LNCAP (cell line): Measurements from ENCODE around the gene PAX8.

Experiments
- CTCF ChIP-seq: fragments of 450-650 bp; IDR thresholded peaks from 2 replicates; pipeline ENCODE4 v1.5.1; 2017; ENCODE audit warnings: mild to moderate bottlenecking

PAX8 gene

GRCh38 chr2:113240150-113240914, 38.4 kb downstream of the PAX8 start:
- no peak for TF ChIP-seq CTCF

GRCh38 chr2:113238871-113239839, 39.6 kb downstream of the PAX8 start:
- no peak for TF ChIP-seq CTCF

- TF ChIP-seq CTCF, result no peak
These were observed 41.0 kb downstream of the PAX8 start for GRCh38 chr2:113237604-113238160.

- TF ChIP-seq CTCF, result no peak
These were observed 42.2 kb downstream of the PAX8 start for GRCh38 chr2:113236367-113237159.

GRCh38 chr2:113234721-113235346, 43.9 kb downstream of the PAX8 start:
- no peak for TF ChIP-seq CTCF

- no peak for TF ChIP-seq CTCF
These were observed 44.8 kb downstream of the PAX8 start for GRCh38 chr2:113233593-113234550.
